Measurements from ENCODE around the gene SCARB1. TPM values are rescaled to one million over a fixed set of nuclear protein-coding genes. Genes with fewer than 3 reads are reported as not detected.
"Not testable (repeated sequence)": the region's sequence is repeated elsewhere in the genome, so short reads cannot be mapped to it uniquely, and the experiment has no call there.

SCARB1 gene
- total and polyA plus RNA-seq, 2 donors (not counting 1 experiment from before 2014, with no cell fraction given), result 14.7 to 32.5 TPM

DNA sequence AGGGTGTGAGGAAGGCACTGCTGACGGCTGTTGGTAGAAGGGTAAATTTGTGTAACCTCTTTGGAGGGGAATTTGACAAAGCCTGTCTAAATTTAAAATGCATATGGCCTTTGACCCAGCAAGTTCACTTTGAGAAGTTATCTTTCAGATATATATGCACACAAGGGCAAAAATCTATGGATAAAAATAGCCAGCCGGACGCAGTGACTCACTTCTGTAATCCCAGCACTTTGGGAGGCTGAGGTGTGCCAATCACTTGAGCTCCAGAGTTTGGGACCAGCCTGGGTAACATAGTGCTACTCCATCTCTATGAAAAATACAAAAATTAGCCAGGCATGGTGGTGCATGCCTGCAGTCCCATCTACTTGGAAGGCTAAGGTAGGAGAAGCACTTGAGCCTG, 37.3 kb upstream of the SCARB1 start:
- Histone ChIP-seq H3K4me1 (ENCODE audit: control insufficient read depth, extremely low read depth, insufficient read depth, low read length) (peaks cover 14% of the 10 kb centered on the region), H4K20me1 (ENCODE audit: control insufficient read depth, extremely low read depth, insufficient read depth, low read length) (no peaks in the 10 kb centered on the region), H3K9ac (ENCODE audit: insufficient read depth, low read length) (no peak overlapping the region), H3K27me3 (ENCODE audit: control insufficient read depth, insufficient read depth, low read length) (no peaks in the 10 kb centered on the region), H3K36me3 (ENCODE audit: control insufficient read depth, insufficient read depth, low read length) (no peaks in the 10 kb centered on the region), H3K4me2 (ENCODE audit: extremely low read depth, insufficient read depth, low read length) (no peak overlapping the region), H2AFZ (ENCODE audit: low read length) (no peak overlapping the region), H3K79me2 (ENCODE audit: control insufficient read depth, insufficient read depth, low read length) (no peaks in the 10 kb centered on the region), H3K27ac (ENCODE audit: insufficient read depth, low read length) (no peak overlapping the region), H3K9me3 (ENCODE audit: control insufficient read depth, insufficient read depth, low read depth, low read length) (no peaks in the 10 kb centered on the region), H3K4me3 (replicated peaks in 1 of 4; ENCODE audit: control extremely low read depth in 1 of 4, insufficient read depth in 1 of 4, low read depth in 3 of 4, low read length in 4 of 4) (no peak overlapping the region)
- TF ChIP-seq, protein P1, sequence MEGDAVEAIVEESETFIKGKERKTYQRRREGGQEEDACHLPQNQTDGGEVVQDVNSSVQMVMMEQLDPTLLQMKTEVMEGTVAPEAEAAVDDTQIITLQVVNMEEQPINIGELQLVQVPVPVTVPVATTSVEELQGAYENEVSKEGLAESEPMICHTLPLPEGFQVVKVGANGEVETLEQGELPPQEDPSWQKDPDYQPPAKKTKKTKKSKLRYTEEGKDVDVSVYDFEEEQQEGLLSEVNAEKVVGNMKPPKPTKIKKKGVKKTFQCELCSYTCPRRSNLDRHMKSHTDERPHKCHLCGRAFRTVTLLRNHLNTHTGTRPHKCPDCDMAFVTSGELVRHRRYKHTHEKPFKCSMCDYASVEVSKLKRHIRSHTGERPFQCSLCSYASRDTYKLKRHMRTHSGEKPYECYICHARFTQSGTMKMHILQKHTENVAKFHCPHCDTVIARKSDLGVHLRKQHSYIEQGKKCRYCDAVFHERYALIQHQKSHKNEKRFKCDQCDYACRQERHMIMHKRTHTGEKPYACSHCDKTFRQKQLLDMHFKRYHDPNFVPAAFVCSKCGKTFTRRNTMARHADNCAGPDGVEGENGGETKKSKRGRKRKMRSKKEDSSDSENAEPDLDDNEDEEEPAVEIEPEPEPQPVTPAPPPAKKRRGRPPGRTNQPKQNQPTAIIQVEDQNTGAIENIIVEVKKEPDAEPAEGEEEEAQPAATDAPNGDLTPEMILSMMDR (conservative IDR thresholded peaks at IDR 0.05 in 1 of 2, IDR thresholded peaks at IDR 0.05 in 1 of 2; ENCODE audit: low read depth in 1 of 2, low read length in 2 of 2), result no peak
- TF ChIP-seq EZH2 (IDR thresholded peaks at IDR 0.05; ENCODE audit: low read length, missing control alignments), result no peak
- DNase-seq (ENCODE audit: low read depth in 2 of 2), result no peak

DNA sequence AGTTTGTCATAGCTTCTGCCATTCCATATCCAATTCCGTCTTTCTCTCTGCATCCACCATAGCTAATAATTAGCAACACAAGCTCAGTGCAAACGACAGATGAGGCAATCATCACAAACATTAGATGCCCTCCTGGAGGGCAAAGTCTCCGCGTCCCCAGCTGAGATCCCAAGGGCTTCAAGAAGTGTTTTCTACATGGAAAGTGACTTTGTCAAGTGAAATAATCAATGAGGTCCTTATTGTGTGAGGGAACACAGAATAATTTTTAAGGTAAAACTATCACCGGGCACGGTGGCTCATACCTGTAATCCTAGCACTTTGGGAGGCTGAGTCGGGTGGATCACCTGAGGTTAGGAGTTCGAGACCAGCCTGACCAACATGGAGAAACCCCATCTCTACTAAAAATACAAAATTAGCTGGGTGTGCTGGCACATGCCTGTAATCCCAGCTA, 36.7 kb upstream of the SCARB1 start:
- H3K9ac ChIP-seq (ENCODE audit: insufficient read depth, low read length); H3K79me2 ChIP-seq (ENCODE audit: control insufficient read depth, insufficient read depth, low read length); H2AFZ ChIP-seq (ENCODE audit: low read length); H4K20me1 ChIP-seq (ENCODE audit: control insufficient read depth, extremely low read depth, insufficient read depth, low read length); H3K4me3 ChIP-seq (replicated peaks in 1 of 4; ENCODE audit: control extremely low read depth in 1 of 4, insufficient read depth in 1 of 4, low read depth in 3 of 4, low read length in 4 of 4); DNase-seq (ENCODE audit: low read depth in 2 of 2); H3K27ac ChIP-seq (ENCODE audit: insufficient read depth, low read length); H3K9me3 ChIP-seq (ENCODE audit: control insufficient read depth, insufficient read depth, low read depth, low read length); H3K27me3 ChIP-seq (ENCODE audit: control insufficient read depth, insufficient read depth, low read length); H3K4me2 ChIP-seq (ENCODE audit: extremely low read depth, insufficient read depth, low read length); H3K36me3 ChIP-seq (ENCODE audit: control insufficient read depth, insufficient read depth, low read length): not testable (repeated sequence)
- H3K4me1 ChIP-seq (ENCODE audit: control insufficient read depth, extremely low read depth, insufficient read depth, low read length), result peaks cover 14% of the 10 kb centered on the region

DNA sequence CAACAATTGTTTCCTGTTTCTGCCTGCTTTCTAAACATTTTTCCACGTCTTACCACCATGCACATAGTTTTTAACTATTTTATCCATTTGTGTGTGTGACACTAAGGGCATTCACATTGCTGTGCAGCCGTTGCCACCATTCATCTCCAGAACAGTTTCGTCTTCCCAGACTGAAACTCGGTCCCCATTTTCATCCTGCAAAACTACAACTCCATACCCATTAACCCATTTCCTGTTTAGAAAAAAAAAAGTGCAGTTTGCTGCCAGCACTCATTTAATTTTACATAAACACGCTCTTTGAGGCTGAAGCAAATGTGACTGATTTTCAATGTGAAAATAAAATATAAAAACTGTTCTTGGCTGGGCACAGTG, 35.2 kb upstream of the SCARB1 start:
- no peak overlapping the region for H3K9ac ChIP-seq (ENCODE audit: insufficient read depth, low read length)
- peak overlapping the region; percentile 62 for H3K4me2 ChIP-seq (ENCODE audit: extremely low read depth, insufficient read depth, low read length)
- H3K4me3 ChIP-seq (replicated peaks in 1 of 4; ENCODE audit: control extremely low read depth in 1 of 4, insufficient read depth in 1 of 4, low read depth in 3 of 4, low read length in 4 of 4), result peak overlapping the region in 3 of 4 experiments; percentile 1 to 32 (median 7)
- peaks cover 10% of the 10 kb centered on the region for H3K4me1 ChIP-seq (ENCODE audit: control insufficient read depth, extremely low read depth, insufficient read depth, low read length)
- no peak overlapping the region for H3K27ac ChIP-seq (ENCODE audit: insufficient read depth, low read length)
- no peaks in the 10 kb centered on the region for H3K36me3 ChIP-seq (ENCODE audit: control insufficient read depth, insufficient read depth, low read length)
- no peaks in the 10 kb centered on the region for H3K27me3 ChIP-seq (ENCODE audit: control insufficient read depth, insufficient read depth, low read length)
- H4K20me1 ChIP-seq (ENCODE audit: control insufficient read depth, extremely low read depth, insufficient read depth, low read length), result no peaks in the 10 kb centered on the region
- H3K9me3 ChIP-seq (ENCODE audit: control insufficient read depth, insufficient read depth, low read depth, low read length), result no peaks in the 10 kb centered on the region
- no peak for TF ChIP-seq EZH2 (IDR thresholded peaks at IDR 0.05; ENCODE audit: low read length, missing control alignments)
- TF ChIP-seq, protein P1 (conservative IDR thresholded peaks at IDR 0.05 in 1 of 2, IDR thresholded peaks at IDR 0.05 in 1 of 2; ENCODE audit: low read depth in 1 of 2, low read length in 2 of 2), result no peak
- no peaks in the 10 kb centered on the region for H3K79me2 ChIP-seq (ENCODE audit: control insufficient read depth, insufficient read depth, low read length)
- peak overlapping the region; percentile 21 for H2AFZ ChIP-seq (ENCODE audit: low read length)
- DNase-seq (ENCODE audit: low read depth in 2 of 2), result no peak
